ENCODE measurements around the gene AGAP1. TPM values are rescaled to one million over a fixed set of nuclear protein-coding genes. Genes with fewer than 3 reads are reported as not detected.

The AGAP1 gene
- polyA plus RNA-seq, 1 donor from 2014 or later = 17.4 TPM

DNA sequence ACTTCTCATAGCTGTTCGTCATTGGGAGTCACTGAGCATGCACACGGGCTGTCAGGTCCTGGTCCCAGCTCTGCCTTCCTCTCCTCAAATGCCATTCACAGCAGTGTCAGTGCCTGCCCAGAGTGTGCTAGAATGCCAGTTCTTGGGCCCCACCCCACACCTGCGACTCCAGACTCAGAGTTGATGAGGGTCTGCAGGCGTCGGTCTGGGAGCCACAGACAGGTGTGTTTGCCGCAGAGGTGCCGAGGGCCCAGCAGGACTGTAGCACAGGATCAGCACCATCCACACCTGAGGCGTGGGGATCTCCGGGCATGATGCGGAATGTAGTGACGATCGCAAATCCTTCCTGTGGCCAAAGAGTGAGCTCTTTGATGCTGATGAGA is 56.5 kb downstream of the AGAP1 start:
- no peak overlapping the region for H3K4me2 ChIP-seq (ENCODE audit: low read length)
- no peaks in the 10 kb centered on the region for H3K9me2 ChIP-seq (ENCODE audit: insufficient read depth, low read length)
- H3F3A ChIP-seq (ENCODE audit: insufficient read depth, low read length, poor library complexity, severe bottlenecking) = no peaks in the 10 kb centered on the region
- H3K27me3 ChIP-seq (ENCODE audit: insufficient read depth, low read depth, low read length) = no peaks in the 10 kb centered on the region
- no peak overlapping the region for H3K9ac ChIP-seq (ENCODE audit: low read length)
- no peak overlapping the region for H2AFZ ChIP-seq (ENCODE audit: low read depth, low read length)
- no peaks in the 10 kb centered on the region for H4K20me1 ChIP-seq (ENCODE audit: insufficient read depth)
- no peaks in the 10 kb centered on the region for H3K9me3 ChIP-seq (ENCODE audit: low read length)
- peaks cover 12% of the 10 kb centered on the region for H3K79me2 ChIP-seq (replicated peaks; ENCODE audit: insufficient read depth, low read length)
- no peaks in the 10 kb centered on the region for H3K36me3 ChIP-seq (ENCODE audit: insufficient read depth, low read length)
- TF ChIP-seq EZH2 (IDR thresholded peaks at IDR 0.05; ENCODE audit: borderline replicate concordance, insufficient read depth, low read length, poor library complexity, severe bottlenecking) (no peak), SMC3 (conservative IDR thresholded peaks at IDR 0.05; ENCODE audit: poor library complexity) (no peak), CTCF (IDR thresholded peaks at IDR 0.05; ENCODE audit: poor library complexity, severe bottlenecking) (no peak), REST (IDR thresholded peaks at IDR 0.05; ENCODE audit: borderline replicate concordance) (no peak), RAD21 (conservative IDR thresholded peaks at IDR 0.05) (no peak), TAF1 (IDR thresholded peaks at IDR 0.05; ENCODE audit: low read depth) (no peak), EP300 (conservative IDR thresholded peaks at IDR 0.05; ENCODE audit: poor library complexity, severe bottlenecking) (no peak), MXI1 (conservative IDR thresholded peaks at IDR 0.05; ENCODE audit: poor library complexity, severe bottlenecking) (no peak), POLR2AphosphoS5 (IDR thresholded peaks at IDR 0.05) (no peak)
- H3K4me3 ChIP-seq (ENCODE audit: low read length) = no peak overlapping the region
- H3K27ac ChIP-seq (ENCODE audit: low read length) = no peak overlapping the region

GRCh38 chr2:235550946-235551345 is 57.1 kb downstream of the AGAP1 start:
- H3K27ac ChIP-seq (ENCODE audit: low read length) = no peak overlapping the region
- H3K4me3 ChIP-seq (ENCODE audit: low read length) = no peak overlapping the region
- H3K36me3 ChIP-seq (ENCODE audit: insufficient read depth, low read length) = no peaks in the 10 kb centered on the region
- no peak overlapping the region for H3K9ac ChIP-seq (ENCODE audit: low read length)
- no peak overlapping the region for H3K4me2 ChIP-seq (ENCODE audit: low read length)
- H2AFZ ChIP-seq (ENCODE audit: low read depth, low read length) = no peak overlapping the region
- no peaks in the 10 kb centered on the region for H4K20me1 ChIP-seq (ENCODE audit: insufficient read depth)
- H3K27me3 ChIP-seq (ENCODE audit: insufficient read depth, low read depth, low read length) = no peaks in the 10 kb centered on the region
- TF ChIP-seq MXI1 (conservative IDR thresholded peaks at IDR 0.05; ENCODE audit: poor library complexity, severe bottlenecking) (no peak), TAF1 (IDR thresholded peaks at IDR 0.05; ENCODE audit: low read depth) (no peak), EZH2 (IDR thresholded peaks at IDR 0.05; ENCODE audit: borderline replicate concordance, insufficient read depth, low read length, poor library complexity, severe bottlenecking) (no peak), SMC3 (conservative IDR thresholded peaks at IDR 0.05; ENCODE audit: poor library complexity) (no peak), POLR2AphosphoS5 (IDR thresholded peaks at IDR 0.05) (no peak), EP300 (conservative IDR thresholded peaks at IDR 0.05; ENCODE audit: poor library complexity, severe bottlenecking) (no peak), RAD21 (conservative IDR thresholded peaks at IDR 0.05) (no peak), CTCF (IDR thresholded peaks at IDR 0.05; ENCODE audit: poor library complexity, severe bottlenecking) (no peak), REST (IDR thresholded peaks at IDR 0.05; ENCODE audit: borderline replicate concordance) (no peak)
- H3K79me2 ChIP-seq (replicated peaks; ENCODE audit: insufficient read depth, low read length) = peaks cover 12% of the 10 kb centered on the region
- H3K9me3 ChIP-seq (ENCODE audit: low read length) = no peaks in the 10 kb centered on the region
- no peaks in the 10 kb centered on the region for H3F3A ChIP-seq (ENCODE audit: insufficient read depth, low read length, poor library complexity, severe bottlenecking)
- no peaks in the 10 kb centered on the region for H3K9me2 ChIP-seq (ENCODE audit: insufficient read depth, low read length)

Data from neural cell (in vitro differentiated cells).